GM19455 (cell line): ENCODE data around the gene C1orf74.
A peak's percentile ranks its signal among the peaks of the same experiment; 100 is the strongest.
"Not testable (repeated sequence)": the region's sequence is repeated elsewhere in the genome, so short reads cannot be mapped to it uniquely, and the experiment has no call there.

Experiments
- ATAC-seq: cut with Tn5 transposase; IDR thresholded peaks from one replicate; pipeline ENCODE4 v1.9.1; 2021; ENCODE audit not compliant: unreplicated experiment

C1orf74 gene

GRCh38 chr1:209805875-209806760 is 21.8 kb upstream of the C1orf74 start, which contains the start of gene IRF6:
TSS of gene IRF6 (minus strand) at chr1:209806142. CDS start at chr1:209801413, 4,729 bp downstream.
- peak; percentile 95 for ATAC-seq

GRCh38 chr1:209805341-209805781 is 21.0 kb upstream of the C1orf74 start:
- ATAC-seq: no peak

GRCh38 chr1:209803568-209803967 is 19.2 kb upstream of the C1orf74 start:
- no peak for ATAC-seq

GRCh38 chr1:209802780-209803152 is 18.4 kb upstream of the C1orf74 start:
- no peak for ATAC-seq

GRCh38 chr1:209802117-209802779 is 17.9 kb upstream of the C1orf74 start:
- ATAC-seq: no peak

- no peak for ATAC-seq
These were observed 16.9 kb upstream of the C1orf74 start for GRCh38 chr1:209800984-209801834.

- ATAC-seq: no peak
These were observed 13.8 kb upstream of the C1orf74 start for GRCh38 chr1:209797978-209798639.

GRCh38 chr1:209793711-209794110 is 9.4 kb upstream of the C1orf74 start:
- ATAC-seq: not testable (repeated sequence)

GRCh38 chr1:209791920-209792319 is 7.6 kb upstream of the C1orf74 start:
- ATAC-seq: no peak

- ATAC-seq: no peak
These were observed 6.2 kb upstream of the C1orf74 start for GRCh38 chr1:209790286-209791193.

GRCh38 chr1:209789245-209789644 is 4.9 kb upstream of the C1orf74 start:
- ATAC-seq: no peak

- ATAC-seq: no peak
These were observed 3.2 kb upstream of the C1orf74 start for GRCh38 chr1:209787551-209787950.

- no peak for ATAC-seq
These were observed 1.8 kb upstream of the C1orf74 start for GRCh38 chr1:209786146-209786545.

- no peak for ATAC-seq
These were observed 1.2 kb upstream of the C1orf74 start for GRCh38 chr1:209785592-209785991.

GRCh38 chr1:209783386-209783785 is 973 bp downstream of the C1orf74 start:
- ATAC-seq: no peak

GRCh38 chr1:209780268-209780667 is 4.1 kb downstream of the C1orf74 start:
- no peak for ATAC-seq

GRCh38 chr1:209778102-209778501 is 6.3 kb downstream of the C1orf74 start:
- ATAC-seq: no peak

- ATAC-seq: no peak
These were observed 6.8 kb downstream of the C1orf74 start for GRCh38 chr1:209777587-209777986.

GRCh38 chr1:209775678-209776077 is 8.7 kb downstream of the C1orf74 start:
- ATAC-seq: no peak

GRCh38 chr1:209774592-209774991 is 9.8 kb downstream of the C1orf74 start:
- ATAC-seq: peak; percentile 66
